GM23338 (cell line): ENCODE data around the gene U2AF1L4. TPM values are rescaled to one million over a fixed set of nuclear protein-coding genes. Genes with fewer than 3 reads are reported as not detected.

Source experiments
- ATAC-seq: fragments of 200-7000 bp; cut with Tn5 transposase; 3 replicates; pipeline ENCODE4 v1.9.1; 2020
- DNase-seq: peaks from one replicate; pipeline ENCODE4 v3.0.0-alpha.2; 2015; ENCODE audit warnings: low spot score
- H2AFZ ChIP-seq: fragments of 200-600 bp; sonication (generic); 2 replicates; pipeline ENCODE4 v1.8.0; 2016; ENCODE audit warnings: antibody characterized with exemption, mild to moderate bottlenecking, moderate library complexity
- H3F3A ChIP-seq: fragments of 200-600 bp; sonication (generic); replicated peaks from 2 replicates; pipeline ENCODE4 v1.8.0; 2017; ENCODE audit warnings: antibody characterized with exemption, mixed run types, low read depth
- H3K27ac ChIP-seq: fragments of 200-600 bp; sonication (generic); 2 replicates; pipeline ENCODE4 v1.6.1; 2016; ENCODE audit warnings: low read depth
- H3K27me3 ChIP-seq: fragments of 200-600 bp; sonication (generic); 2 replicates; pipeline ENCODE4 v1.8.0; 2016; ENCODE audit warnings: mild to moderate bottlenecking, mixed run types, moderate library complexity; ENCODE audit not compliant: insufficient read depth
- H3K36me3 ChIP-seq: fragments of 200-600 bp; sonication (generic); 2 replicates; pipeline ENCODE4 v1.8.0; 2016; ENCODE audit warnings: mild to moderate bottlenecking; ENCODE audit not compliant: insufficient read depth
- H3K4me1 ChIP-seq: fragments of 200-600 bp; sonication (generic); 2 replicates; pipeline ENCODE4 v1.8.0; 2016; ENCODE audit warnings: mild to moderate bottlenecking, moderate library complexity; ENCODE audit not compliant: insufficient read depth
- H3K4me2 ChIP-seq: fragments of 200-600 bp; sonication (generic); 2 replicates; pipeline ENCODE4 v1.7.1; 2017; ENCODE audit warnings: mixed run types
- H3K4me3 ChIP-seq: fragments of 200-600 bp; sonication (generic); 2 replicates; pipeline ENCODE4 v1.6.1; 2016; ENCODE audit warnings: mixed run types
- H3K79me2 ChIP-seq: fragments of 200-600 bp; sonication (generic); replicated peaks from 2 replicates; pipeline ENCODE4 v1.8.0; 2017; ENCODE audit warnings: mild to moderate bottlenecking; ENCODE audit not compliant: insufficient read depth
- H3K9me2 ChIP-seq: fragments of 200-600 bp; sonication (generic); 2 replicates; pipeline ENCODE4 v1.8.0; 2017; ENCODE audit not compliant: insufficient read depth
- H4K20me1 ChIP-seq: fragments of 200-600 bp; sonication (generic); replicated peaks from 2 replicates; pipeline ENCODE4 v1.8.0; 2017; ENCODE audit warnings: mild to moderate bottlenecking; ENCODE audit not compliant: insufficient read depth
- H3K27ac Mint-ChIP-seq: 2 replicates; pipeline ENCODE4 v1.8.0; 2020; ENCODE audit warnings: inconsistent platforms, mild to moderate bottlenecking, moderate library complexity, mixed read lengths
- H3K27me3 Mint-ChIP-seq: 3 replicates; pipeline ENCODE4 v1.8.0; 2022; ENCODE audit warnings: low read depth, mild to moderate bottlenecking, moderate library complexity, mixed read lengths, inconsistent platforms; ENCODE audit not compliant: insufficient read depth, poor library complexity
- H3K36me3 Mint-ChIP-seq: 3 replicates; pipeline ENCODE4 v1.8.0; 2021; ENCODE audit warnings: low read depth, mild to moderate bottlenecking, inconsistent platforms, moderate library complexity, mixed read lengths
- H3K4me1 Mint-ChIP-seq: 3 replicates; pipeline ENCODE4 v1.8.0; 2020; ENCODE audit warnings: mild to moderate bottlenecking, inconsistent platforms, mixed read lengths
- H3K4me3 Mint-ChIP-seq: 3 replicates; pipeline ENCODE4 v1.8.0; 2021; ENCODE audit warnings: moderate library complexity, mild to moderate bottlenecking, inconsistent platforms, mixed read lengths
- H3K9me3 Mint-ChIP-seq: 3 replicates; pipeline ENCODE4 v1.8.0; 2020; ENCODE audit warnings: moderate library complexity, mild to moderate bottlenecking, inconsistent platforms, mixed read lengths
- CREB1 ChIP-seq: fragments of 250-450 bp; sonication (Bioruptor Pico); IDR thresholded peaks from 2 replicates; pipeline ENCODE4 v1.5.0; 2020; ENCODE audit warnings: low read depth, mild to moderate bottlenecking, moderate library complexity
- ETS1 ChIP-seq: IDR thresholded peaks from 2 replicates; pipeline ENCODE4 v1.6.1; 2016; ENCODE audit warnings: antibody characterized with exemption
- EZH2 ChIP-seq: fragments of 200-600 bp; sonication (generic); IDR thresholded peaks from one replicate; pipeline ENCODE4 v1.8.0; 2017; ENCODE audit warnings: antibody characterized with exemption, mild to moderate bottlenecking, low read depth; ENCODE audit not compliant: unreplicated experiment
- NANOG ChIP-seq: IDR thresholded peaks from 2 replicates; pipeline ENCODE4 v1.6.1; 2016; ENCODE audit warnings: antibody characterized with exemption, borderline replicate concordance
- POLR2AphosphoS5 ChIP-seq: IDR thresholded peaks from 2 replicates; pipeline ENCODE4 v1.6.1; 2016; ENCODE audit warnings: antibody characterized with exemption, low read depth
- ZNF114 ChIP-seq: fragments of 250-450 bp; sonication (Bioruptor Pico); IDR thresholded peaks from 2 replicates; pipeline ENCODE4 v1.5.0; 2020; ENCODE audit warnings: mild to moderate bottlenecking, moderate library complexity
- ZNF331 ChIP-seq: fragments of 250-450 bp; sonication (Bioruptor Pico); IDR thresholded peaks from 2 replicates; pipeline ENCODE4 v1.5.0; 2020; ENCODE audit warnings: low read depth, mild to moderate bottlenecking, moderate library complexity
- polyA plus RNA-seq: library from polyadenylated mRNA; unstranded; fragments of >200 nt; fragmentation: Nextera tagmentation; extraction: Ambion mirVana; gene quantifications from 2 replicates; pipeline ENCODE4 v1.2.1, GENCODE V29; 2016
- total RNA-seq: library from RNA; depleted of rRNA; stranded (reverse); fragments of >200 nt; shearing (Covaris generic); gene quantifications from 2 replicates; pipeline ENCODE4 v1.2.3, GENCODE V29; 2014
- TF ChIP-seq, protein P1 (sequence below): IDR thresholded peaks from one replicate; pipeline ENCODE4 v1.6.1; 2018; ENCODE audit warnings: antibody characterized with exemption; ENCODE audit not compliant: unreplicated experiment
- TF ChIP-seq, protein P2 (sequence below), 2 experiments: fragments of 200-600 bp in 1 of 2; sonication (generic) in 1 of 2; conservative IDR thresholded peaks; 2 replicates each; pipeline versions ENCODE4 v1.5.1 to v1.6.1; 2016 to 2017; ENCODE audit warnings: antibody characterized with exemption in 2 of 2, low read depth in 2 of 2, mild to moderate bottlenecking in 2 of 2, moderate library complexity in 1 of 2

The U2AF1L4 gene
- total and polyA plus RNA-seq, 2 experiments from 2014 or later: 13.1 to 23.7 TPM

DNA sequence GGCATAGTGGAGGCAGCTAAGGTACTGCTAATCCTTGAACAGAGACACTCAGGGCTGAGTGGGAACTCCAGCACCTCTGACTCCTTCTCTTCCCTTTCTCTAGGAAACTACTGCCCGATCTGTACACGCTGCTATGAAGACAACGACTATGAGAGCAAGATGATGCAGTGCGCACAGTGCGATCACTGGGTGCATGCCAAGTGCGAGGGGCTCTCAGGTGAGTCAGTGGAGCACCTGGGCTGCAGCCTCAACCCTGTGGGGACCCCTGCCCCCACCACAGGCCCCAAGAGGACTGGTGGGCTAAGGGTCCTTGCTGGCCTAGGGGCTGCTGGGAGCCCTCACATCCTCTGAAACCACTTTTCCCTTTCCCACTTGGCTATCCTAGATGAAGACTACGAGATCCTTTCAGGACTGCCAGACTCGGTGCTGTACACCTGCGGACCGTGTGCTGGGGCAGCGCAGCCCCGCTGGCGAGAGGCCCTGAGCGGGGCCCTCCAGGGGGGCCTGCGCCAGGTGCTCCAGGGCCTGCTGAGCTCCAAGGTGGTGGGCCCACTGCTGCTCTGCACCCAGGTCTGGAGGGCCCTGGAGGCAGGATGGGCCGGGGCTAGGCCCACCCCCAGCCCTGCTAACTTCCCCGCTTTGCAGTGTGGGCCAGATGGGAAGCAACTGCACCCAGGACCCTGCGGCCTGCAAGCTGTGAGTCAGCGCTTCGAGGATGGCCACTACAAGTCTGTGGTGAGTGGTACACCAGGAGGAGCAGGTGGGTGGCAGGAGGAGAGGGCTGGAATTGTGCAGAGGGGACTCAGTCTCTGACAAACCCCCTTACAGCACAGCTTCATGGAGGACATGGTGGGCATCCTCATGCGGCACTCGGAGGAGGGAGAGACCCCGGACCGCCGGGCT lies 17.9 kb downstream of the U2AF1L4 start:
- no peak overlapping the region for H3K27ac Mint-ChIP-seq
- no peaks in the 10 kb centered on the region for H3F3A ChIP-seq
- no peak overlapping the region for H3K27ac ChIP-seq
- no peaks in the 10 kb centered on the region for H3K9me3 Mint-ChIP-seq
- peaks cover 5% of the 10 kb centered on the region for H4K20me1 ChIP-seq
- H3K4me3 ChIP-seq: no peak overlapping the region
- no peak overlapping the region for H2AFZ ChIP-seq
- H3K79me2 ChIP-seq: no peaks in the 10 kb centered on the region
- H3K4me1 Mint-ChIP-seq: no peaks in the 10 kb centered on the region
- no peak overlapping the region for H3K4me3 Mint-ChIP-seq
- H3K27me3 ChIP-seq: no peaks in the 10 kb centered on the region
- peaks cover 16% of the 10 kb centered on the region for H3K27me3 Mint-ChIP-seq
- TF ChIP-seq ZNF114: no peak
- no peak for TF ChIP-seq EZH2
- H3K4me1 ChIP-seq: no peaks in the 10 kb centered on the region
- no peaks in the 10 kb centered on the region for H3K9me2 ChIP-seq
- DNase-seq (no peak), ATAC-seq (no peak)
- no peak overlapping the region for H3K4me2 ChIP-seq
- peaks cover 29% of the 10 kb centered on the region; the same call in 1 of the 2 replicates for H3K36me3 ChIP-seq
- H3K36me3 Mint-ChIP-seq: peaks cover 86% of the 10 kb centered on the region

DNA sequence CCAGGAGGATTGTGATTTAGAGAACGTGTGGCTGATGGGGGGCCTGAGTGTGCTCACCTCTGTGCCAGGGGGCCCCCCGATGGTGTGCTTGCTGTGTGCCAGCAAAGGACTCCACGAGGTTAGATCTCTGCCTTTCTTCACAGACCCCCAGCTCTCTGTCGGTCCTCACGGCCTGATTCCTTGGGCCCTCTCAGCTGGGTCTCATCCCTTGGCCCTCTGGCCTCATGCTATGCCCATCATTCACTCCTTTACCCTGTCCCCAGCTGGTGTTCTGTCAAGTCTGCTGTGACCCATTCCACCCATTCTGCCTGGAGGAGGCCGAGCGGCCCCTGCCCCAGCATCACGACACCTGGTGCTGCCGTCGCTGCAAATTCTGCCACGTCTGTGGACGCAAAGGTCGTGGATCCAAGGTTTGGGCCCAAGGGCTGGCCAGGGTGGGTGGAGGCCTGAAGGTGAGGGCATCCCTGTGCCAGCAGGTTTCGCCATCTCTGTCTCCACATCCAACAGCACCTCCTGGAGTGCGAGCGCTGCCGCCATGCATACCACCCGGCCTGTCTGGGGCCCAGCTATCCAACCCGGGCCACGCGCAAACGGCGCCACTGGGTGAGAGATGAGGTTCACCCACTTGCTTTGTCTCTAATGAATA lies 19.9 kb downstream of the U2AF1L4 start:
- DNase-seq (no peak), ATAC-seq (no peak)
- Histone ChIP-seq H3K27me3 (no peaks in the 10 kb centered on the region), H3K79me2 (no peaks in the 10 kb centered on the region), H2AFZ (no peak overlapping the region), H3F3A (no peaks in the 10 kb centered on the region), H3K9me2 (no peaks in the 10 kb centered on the region), H3K4me2 (no peak overlapping the region), H3K27ac (no peak overlapping the region), H3K4me3 (no peak overlapping the region), H4K20me1 (peaks cover 5% of the 10 kb centered on the region), H3K36me3 (peaks cover 29% of the 10 kb centered on the region; the same call in 1 of the 2 replicates), H3K4me1 (no peaks in the 10 kb centered on the region)
- Mint-ChIP-seq H3K27ac (no peak overlapping the region), H3K27me3 (peaks cover 18% of the 10 kb centered on the region), H3K9me3 (no peaks in the 10 kb centered on the region; the same call in 2 of the 3 replicates), H3K36me3 (peaks cover 88% of the 10 kb centered on the region), H3K4me3 (no peak overlapping the region), H3K4me1 (no peaks in the 10 kb centered on the region)
- TF ChIP-seq ETS1 (no peak), POLR2AphosphoS5 (no peak), CREB1 (CRISPR knock-in tag) (no peak), ZNF331 (no peak), ZNF114 (no peak), NANOG (no peak), EZH2 (no peak)
- TF ChIP-seq, protein P1, sequence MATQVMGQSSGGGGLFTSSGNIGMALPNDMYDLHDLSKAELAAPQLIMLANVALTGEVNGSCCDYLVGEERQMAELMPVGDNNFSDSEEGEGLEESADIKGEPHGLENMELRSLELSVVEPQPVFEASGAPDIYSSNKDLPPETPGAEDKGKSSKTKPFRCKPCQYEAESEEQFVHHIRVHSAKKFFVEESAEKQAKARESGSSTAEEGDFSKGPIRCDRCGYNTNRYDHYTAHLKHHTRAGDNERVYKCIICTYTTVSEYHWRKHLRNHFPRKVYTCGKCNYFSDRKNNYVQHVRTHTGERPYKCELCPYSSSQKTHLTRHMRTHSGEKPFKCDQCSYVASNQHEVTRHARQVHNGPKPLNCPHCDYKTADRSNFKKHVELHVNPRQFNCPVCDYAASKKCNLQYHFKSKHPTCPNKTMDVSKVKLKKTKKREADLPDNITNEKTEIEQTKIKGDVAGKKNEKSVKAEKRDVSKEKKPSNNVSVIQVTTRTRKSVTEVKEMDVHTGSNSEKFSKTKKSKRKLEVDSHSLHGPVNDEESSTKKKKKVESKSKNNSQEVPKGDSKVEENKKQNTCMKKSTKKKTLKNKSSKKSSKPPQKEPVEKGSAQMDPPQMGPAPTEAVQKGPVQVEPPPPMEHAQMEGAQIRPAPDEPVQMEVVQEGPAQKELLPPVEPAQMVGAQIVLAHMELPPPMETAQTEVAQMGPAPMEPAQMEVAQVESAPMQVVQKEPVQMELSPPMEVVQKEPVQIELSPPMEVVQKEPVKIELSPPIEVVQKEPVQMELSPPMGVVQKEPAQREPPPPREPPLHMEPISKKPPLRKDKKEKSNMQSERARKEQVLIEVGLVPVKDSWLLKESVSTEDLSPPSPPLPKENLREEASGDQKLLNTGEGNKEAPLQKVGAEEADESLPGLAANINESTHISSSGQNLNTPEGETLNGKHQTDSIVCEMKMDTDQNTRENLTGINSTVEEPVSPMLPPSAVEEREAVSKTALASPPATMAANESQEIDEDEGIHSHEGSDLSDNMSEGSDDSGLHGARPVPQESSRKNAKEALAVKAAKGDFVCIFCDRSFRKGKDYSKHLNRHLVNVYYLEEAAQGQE: no peak
- TF ChIP-seq, protein P2, sequence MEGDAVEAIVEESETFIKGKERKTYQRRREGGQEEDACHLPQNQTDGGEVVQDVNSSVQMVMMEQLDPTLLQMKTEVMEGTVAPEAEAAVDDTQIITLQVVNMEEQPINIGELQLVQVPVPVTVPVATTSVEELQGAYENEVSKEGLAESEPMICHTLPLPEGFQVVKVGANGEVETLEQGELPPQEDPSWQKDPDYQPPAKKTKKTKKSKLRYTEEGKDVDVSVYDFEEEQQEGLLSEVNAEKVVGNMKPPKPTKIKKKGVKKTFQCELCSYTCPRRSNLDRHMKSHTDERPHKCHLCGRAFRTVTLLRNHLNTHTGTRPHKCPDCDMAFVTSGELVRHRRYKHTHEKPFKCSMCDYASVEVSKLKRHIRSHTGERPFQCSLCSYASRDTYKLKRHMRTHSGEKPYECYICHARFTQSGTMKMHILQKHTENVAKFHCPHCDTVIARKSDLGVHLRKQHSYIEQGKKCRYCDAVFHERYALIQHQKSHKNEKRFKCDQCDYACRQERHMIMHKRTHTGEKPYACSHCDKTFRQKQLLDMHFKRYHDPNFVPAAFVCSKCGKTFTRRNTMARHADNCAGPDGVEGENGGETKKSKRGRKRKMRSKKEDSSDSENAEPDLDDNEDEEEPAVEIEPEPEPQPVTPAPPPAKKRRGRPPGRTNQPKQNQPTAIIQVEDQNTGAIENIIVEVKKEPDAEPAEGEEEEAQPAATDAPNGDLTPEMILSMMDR (conservative IDR thresholded peaks at IDR 0.05; ENCODE audit: low read depth in 2 of 2): no peak
